ENCODE data around the gene PIP4K2B.

Gene PIP4K2B

GRCh38 chr17:38743556-38744171 is 55.7 kb downstream of the PIP4K2B start:
- DNase-seq, result no peak

- DNase-seq, result no peak
Observed at GRCh38 chr17:38742411-38743308, 56.7 kb downstream of the PIP4K2B start.

- no peak for DNase-seq
Observed at GRCh38 chr17:38741921-38742410, 57.4 kb downstream of the PIP4K2B start.

- DNase-seq, result no peak
Observed at GRCh38 chr17:38741461-38741860, 57.9 kb downstream of the PIP4K2B start.

- no peak for DNase-seq
Observed at GRCh38 chr17:38740806-38741205, 58.5 kb downstream of the PIP4K2B start.

GRCh38 chr17:38740044-38740443 is 59.3 kb downstream of the PIP4K2B start:
- DNase-seq, result no peak

GRCh38 chr17:38739305-38739704 is 60.1 kb downstream of the PIP4K2B start:
- no peak for DNase-seq

- no peak for DNase-seq
Observed at GRCh38 chr17:38738686-38739085, 60.7 kb downstream of the PIP4K2B start.

GRCh38 chr17:38738007-38738662 is 61.2 kb downstream of the PIP4K2B start:
- no peak for DNase-seq

GRCh38 chr17:38735161-38735997 is 64.0 kb downstream of the PIP4K2B start:
- peak; percentile 35 to 53 for DNase-seq

- DNase-seq, result peak; percentile 21 to 41
Observed at GRCh38 chr17:38733982-38734973, 65.1 kb downstream of the PIP4K2B start.

GRCh38 chr17:38733282-38733981 is 65.9 kb downstream of the PIP4K2B start:
- no peak for DNase-seq

- DNase-seq, result no peak
Observed at GRCh38 chr17:38732376-38733281, 66.7 kb downstream of the PIP4K2B start.

GRCh38 chr17:38731526-38732294 is 67.6 kb downstream of the PIP4K2B start:
- DNase-seq, result peak; percentile 48 to 55

- peak; percentile 55 to 56 for DNase-seq
Observed at GRCh38 chr17:38730526-38731379, 68.6 kb downstream of the PIP4K2B start.

- peak; percentile 71 to 81 for DNase-seq
Observed at GRCh38 chr17:38729886-38730525, 69.3 kb downstream of the PIP4K2B start, which contains the start of gene CISD3. CISD3 (plus strand) TSS chr17:38730341; CDS start chr17:38730359, 18 bp downstream.

- DNase-seq, result no peak
Observed at GRCh38 chr17:38729368-38729885, 69.9 kb downstream of the PIP4K2B start.

All from Kasumi-1 (cell line).